Mesenchymal stem cell (in vitro differentiated cells and primary cell): ENCODE measurements around the gene PPP2R2D.

ENCODE experiments used
- DNase-seq: peaks from one replicate; pipeline ENCODE4 v3.0.0-alpha.2; 2013
- H2AFZ ChIP-seq: one replicate; pipeline ENCODE4 v1.6.1; 2013; ENCODE audit warnings: low read depth, mild to moderate bottlenecking, control low read depth, inconsistent platforms, low read length, moderate library complexity
- H2AK5ac ChIP-seq: 2 replicates; pipeline ENCODE4 v1.6.1; 2013; ENCODE audit warnings: low read length, moderate library complexity, mild to moderate bottlenecking, inconsistent platforms; ENCODE audit not compliant: severe bottlenecking
- H2BK120ac ChIP-seq: one replicate; pipeline ENCODE4 v1.6.1; 2013; ENCODE audit warnings: low read depth, mild to moderate bottlenecking, inconsistent platforms, low read length, moderate library complexity
- H2BK12ac ChIP-seq, 2 experiments: one replicate each; pipeline ENCODE4 v1.6.1; 2013; ENCODE audit warnings: inconsistent platforms in 2 of 2, low read length in 2 of 2, mild to moderate bottlenecking in 2 of 2, moderate library complexity in 2 of 2, control low read depth in 1 of 2
- H2BK15ac ChIP-seq: one replicate; pipeline ENCODE4 v1.6.1; 2013; ENCODE audit warnings: mild to moderate bottlenecking, low read depth, inconsistent platforms; ENCODE audit not compliant: poor library complexity, severe bottlenecking
- H2BK5ac ChIP-seq: 2 replicates; pipeline ENCODE4 v1.6.1; 2013; ENCODE audit warnings: low read depth, mild to moderate bottlenecking, low read length, control low read depth, inconsistent platforms; ENCODE audit not compliant: poor library complexity, severe bottlenecking
- H3K14ac ChIP-seq, 2 experiments: one replicate each; pipeline ENCODE4 v1.6.1; 2013; ENCODE audit warnings: inconsistent platforms in 2 of 2, low read length in 2 of 2, control low read depth in 1 of 2, mild to moderate bottlenecking in 1 of 2, moderate library complexity in 1 of 2
- H3K18ac ChIP-seq, 2 experiments: one replicate each; pipeline ENCODE4 v1.6.1; 2013; ENCODE audit warnings: inconsistent platforms in 2 of 2, low read length in 2 of 2, control low read depth in 1 of 2, low read depth in 1 of 2, mild to moderate bottlenecking in 1 of 2
- H3K23ac ChIP-seq, 2 experiments: one replicate each; pipeline ENCODE4 v1.6.1; 2013; ENCODE audit warnings: inconsistent platforms in 2 of 2, low read length in 2 of 2, mild to moderate bottlenecking in 2 of 2, moderate library complexity in 2 of 2, control low read depth in 1 of 2
- H3K27ac ChIP-seq: 2 replicates; pipeline ENCODE4 v1.5.1; 2013; ENCODE audit warnings: mild to moderate bottlenecking, moderate library complexity, low read length, control low read depth, inconsistent platforms; ENCODE audit not compliant: poor library complexity, severe bottlenecking
- H3K27me3 ChIP-seq, 2 experiments: 2 replicates each; pipeline versions ENCODE4 v1.6.1 to v1.7.0; 2013; ENCODE audit warnings: low read length in 2 of 2, mild to moderate bottlenecking in 2 of 2, moderate library complexity in 2 of 2, control low read depth in 1 of 2, inconsistent platforms in 1 of 2; ENCODE audit not compliant: control insufficient read depth in 1 of 2, insufficient read depth in 1 of 2
- H3K36me3 ChIP-seq, 2 experiments: 2 replicates each; pipeline versions ENCODE4 v1.6.1 to v1.7.0; 2013; ENCODE audit warnings: low read length in 2 of 2, control low read depth in 1 of 2, inconsistent platforms in 1 of 2, low read depth in 1 of 2, mild to moderate bottlenecking in 1 of 2; ENCODE audit not compliant: insufficient read depth in 2 of 2, control insufficient read depth in 1 of 2
- H3K4ac ChIP-seq, 2 experiments: one replicate each; pipeline ENCODE4 v1.6.1; 2013; ENCODE audit warnings: inconsistent platforms in 2 of 2, low read length in 2 of 2, mild to moderate bottlenecking in 2 of 2, moderate library complexity in 2 of 2, control low read depth in 1 of 2, low read depth in 1 of 2
- H3K4me1 ChIP-seq: 2 replicates; pipeline ENCODE4 v1.6.1; 2013; ENCODE audit warnings: low read depth, low read length, control low read depth; ENCODE audit not compliant: control insufficient read depth, insufficient read depth
- H3K4me2 ChIP-seq: 2 replicates; pipeline ENCODE4 v1.6.1; 2013; ENCODE audit warnings: low read length, mild to moderate bottlenecking, inconsistent platforms; ENCODE audit not compliant: poor library complexity, severe bottlenecking
- H3K4me3 ChIP-seq, 2 experiments: 2 replicates each; pipeline versions ENCODE4 v1.5.1 to v1.7.0; 2013; ENCODE audit warnings: low read length in 2 of 2, mild to moderate bottlenecking in 2 of 2, control low read depth in 1 of 2, low read depth in 1 of 2; ENCODE audit not compliant: insufficient read depth in 1 of 2
- H3K79me1 ChIP-seq: replicated peaks from 2 replicates; pipeline ENCODE4 v1.6.1; 2013; ENCODE audit warnings: mild to moderate bottlenecking, control low read depth, low read length, inconsistent platforms; ENCODE audit not compliant: poor library complexity, severe bottlenecking
- H3K9ac ChIP-seq: 2 replicates; pipeline ENCODE4 v1.7.0; 2013; ENCODE audit warnings: mild to moderate bottlenecking, low read length, moderate library complexity
- H3K9me3 ChIP-seq: 2 replicates; pipeline ENCODE4 v1.7.0; 2013; ENCODE audit warnings: mild to moderate bottlenecking, low read length; ENCODE audit not compliant: control insufficient read depth
- H4K8ac ChIP-seq: one replicate; pipeline ENCODE4 v1.6.1; 2013; ENCODE audit warnings: inconsistent platforms, mild to moderate bottlenecking, low read length, moderate library complexity
- H4K91ac ChIP-seq: one replicate; pipeline ENCODE4 v1.6.1; 2013; ENCODE audit warnings: mild to moderate bottlenecking, low read length, inconsistent platforms
- WGBS: methylation state at CpG from one replicate; pipeline ENCODE4 v1.1.7; 2013; ENCODE audit warnings: mixed read lengths; 5-methylcytosine and 5-hydroxymethylcytosine counted together

PPP2R2D gene

GRCh38 chr10:131942455-131942854, 41.6 kb downstream of the PPP2R2D start:
- Histone ChIP-seq H3K18ac (no peak overlapping the region), H4K8ac (no peak overlapping the region), H3K23ac (no peak overlapping the region), H3K27ac (no peak overlapping the region), H2BK5ac (no peak overlapping the region), H3K9me3 (no peaks in the 10 kb centered on the region), H3K4me3 (no peak overlapping the region), H3K79me1 (peaks cover 32% of the 10 kb centered on the region), H3K14ac (no peak overlapping the region), H4K91ac (no peak overlapping the region), H3K9ac (no peak overlapping the region), H2BK120ac (no peak overlapping the region), H2BK15ac (no peak overlapping the region), H3K36me3 (peaks cover 45 to 79% of the 10 kb centered on the region in 2 experiments), H2AK5ac (no peak overlapping the region), H2BK12ac (no peak overlapping the region), H3K4me2 (no peak overlapping the region), H2AFZ (no peak overlapping the region), H3K4ac (no peak overlapping the region), H3K4me1 (peaks cover 33% of the 10 kb centered on the region), H3K27me3 (no peaks in the 10 kb centered on the region)
- no peak for DNase-seq
- WGBS: 88% methylated on average over 1 of the region's 1 CpG

DNA sequence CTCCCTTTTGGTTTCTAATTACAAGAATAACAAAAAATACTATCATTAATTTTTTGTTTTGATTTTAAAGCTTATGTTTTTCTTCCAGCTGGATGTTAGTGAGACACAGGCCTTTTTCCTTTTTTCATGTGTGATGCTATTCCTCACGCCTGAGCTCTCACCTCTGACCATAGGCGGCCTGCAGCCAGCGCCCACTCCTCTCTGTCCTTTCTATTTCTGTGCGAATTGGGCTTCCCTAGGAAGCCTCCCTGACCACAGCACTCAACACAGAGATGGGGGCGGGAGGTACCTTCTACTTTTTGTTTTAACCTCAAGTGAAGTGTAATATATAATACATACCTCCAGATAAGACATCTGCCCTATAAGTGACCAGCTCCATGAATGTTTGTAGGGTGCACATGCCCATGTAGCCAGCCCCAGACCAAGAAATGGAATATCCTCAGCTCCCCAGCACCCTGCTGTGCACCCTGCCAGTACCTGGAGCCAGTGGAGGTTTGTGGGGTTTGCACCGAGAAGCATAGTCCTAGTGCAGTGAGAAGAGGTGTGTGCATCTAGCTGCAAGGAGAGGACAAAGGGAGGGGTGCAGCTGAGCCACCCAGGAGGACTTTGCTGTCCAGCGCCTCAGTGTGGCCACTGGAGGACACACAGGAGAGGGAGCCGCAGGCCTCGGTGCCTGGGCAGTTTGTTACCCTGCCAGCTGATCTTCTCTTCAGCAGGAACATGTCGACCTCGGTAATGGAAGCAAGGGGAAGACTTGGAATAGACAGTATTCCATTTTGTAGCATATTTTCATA, 42.4 kb downstream of the PPP2R2D start:
- Histone ChIP-seq H3K36me3 (peaks cover 41 to 86% of the 10 kb centered on the region in 2 experiments), H4K8ac (peak overlapping the region; percentile 7), H3K4ac (peak overlapping the region in 1 of 2 experiments; percentile 13), H2BK12ac (no peak overlapping the region), H2BK120ac (no peak overlapping the region), H3K27ac (no peak overlapping the region), H3K23ac (no peak overlapping the region), H3K4me3 (no peak overlapping the region), H3K18ac (no peak overlapping the region), H2AK5ac (no peak overlapping the region), H3K79me1 (peaks cover 28% of the 10 kb centered on the region), H3K14ac (no peak overlapping the region), H3K9ac (no peak overlapping the region), H2BK5ac (no peak overlapping the region), H3K27me3 (no peaks in the 10 kb centered on the region), H3K9me3 (no peaks in the 10 kb centered on the region), H2AFZ (no peak overlapping the region), H3K4me1 (peaks cover 32% of the 10 kb centered on the region), H3K4me2 (no peak overlapping the region), H4K91ac (peak overlapping the region; percentile 34), H2BK15ac (no peak overlapping the region)
- DNase-seq: peak; percentile 10
- WGBS: 91% methylated on average over 8 of the region's 11 CpGs

DNA sequence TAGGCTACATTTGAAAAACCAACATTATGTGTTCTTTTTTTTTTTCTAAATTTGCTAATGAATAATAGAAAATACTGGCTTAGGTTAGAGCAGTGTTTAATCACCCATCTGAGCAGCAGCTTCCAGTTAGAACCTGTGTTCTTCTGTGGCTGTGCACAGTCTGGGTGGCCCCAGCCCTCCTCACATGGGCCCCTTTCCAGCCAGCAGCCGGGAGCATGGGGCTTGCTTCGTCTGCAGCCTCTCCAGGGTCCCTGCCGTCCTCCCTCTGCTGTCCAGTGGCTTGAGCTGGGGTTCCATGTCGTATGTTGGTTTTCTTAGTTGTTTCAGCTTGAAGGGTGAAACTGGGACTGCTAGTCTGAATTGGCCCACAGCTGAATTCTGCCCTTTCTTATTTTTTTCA, 43.6 kb downstream of the PPP2R2D start:
- Histone ChIP-seq H3K23ac (no peak overlapping the region), H3K27ac (peak overlapping the region; percentile 84), H4K8ac (no peak overlapping the region), H3K36me3 (peaks cover 45 to 89% of the 10 kb centered on the region in 2 experiments), H3K4me3 (no peak overlapping the region), H2BK12ac (no peak overlapping the region), H3K14ac (no peak overlapping the region), H3K4me1 (peaks cover 43% of the 10 kb centered on the region), H2BK15ac (no peak overlapping the region), H3K4me2 (peak overlapping the region; percentile 33), H2AFZ (no peak overlapping the region), H3K27me3 (no peaks in the 10 kb centered on the region), H3K4ac (no peak overlapping the region), H3K9ac (no peak overlapping the region), H2BK120ac (no peak overlapping the region), H3K9me3 (no peaks in the 10 kb centered on the region), H3K18ac (no peak overlapping the region), H2AK5ac (peak overlapping the region; percentile 33), H4K91ac (no peak overlapping the region), H2BK5ac (no peak overlapping the region), H3K79me1 (peaks cover 32% of the 10 kb centered on the region)
- no peak for DNase-seq
- 96% methylated on average over 4 of the region's 4 CpGs for WGBS

DNA sequence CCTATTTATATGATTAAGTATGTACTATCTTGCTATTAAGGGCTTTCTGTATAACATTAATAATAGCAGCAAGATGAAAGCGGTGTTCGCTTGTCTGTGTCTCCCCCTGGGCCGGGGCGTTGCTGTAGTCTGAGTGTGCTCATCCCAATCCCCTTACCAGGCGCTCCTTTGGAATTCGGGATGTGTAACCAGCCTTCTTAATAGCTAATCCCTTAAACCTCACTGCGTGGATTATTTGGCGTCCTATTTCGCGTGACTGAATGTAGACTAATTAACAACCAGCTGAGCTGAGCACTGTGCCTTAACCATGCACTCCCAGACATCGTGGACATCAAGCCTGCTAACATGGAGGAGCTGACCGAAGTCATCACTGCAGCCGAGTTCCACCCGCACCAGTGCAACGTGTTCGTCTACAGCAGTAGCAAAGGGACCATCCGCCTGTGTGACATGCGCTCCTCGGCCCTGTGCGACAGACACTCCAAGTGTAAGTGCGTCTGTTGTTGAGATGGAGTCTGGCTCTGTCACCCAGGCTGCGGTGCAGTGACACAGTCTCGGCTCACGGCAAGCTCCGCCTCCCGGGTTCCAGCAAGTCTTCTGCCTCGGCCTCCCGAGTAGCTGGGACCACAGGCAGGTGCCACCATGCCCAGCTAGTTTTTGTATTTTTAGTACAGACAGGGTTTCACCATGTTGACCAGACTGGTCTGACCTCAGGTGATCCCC, 44.3 kb downstream of the PPP2R2D start:
- H2BK12ac ChIP-seq: no peak overlapping the region
- H3K9me3 ChIP-seq: no peaks in the 10 kb centered on the region
- no peak overlapping the region for H2BK15ac ChIP-seq
- peaks cover 30% of the 10 kb centered on the region for H3K79me1 ChIP-seq
- H3K4me1 ChIP-seq: peaks cover 43% of the 10 kb centered on the region
- WGBS: 98% methylated on average over 28 of the region's 28 CpGs
- peaks cover 45 to 90% of the 10 kb centered on the region in 2 experiments for H3K36me3 ChIP-seq
- no peak overlapping the region for H3K14ac ChIP-seq
- H4K91ac ChIP-seq: no peak overlapping the region
- H3K4me3 ChIP-seq: no peak overlapping the region
- H2AK5ac ChIP-seq: peak overlapping the region; percentile 58
- H3K9ac ChIP-seq: no peak overlapping the region
- no peak overlapping the region for H3K18ac ChIP-seq
- no peak overlapping the region for H3K4ac ChIP-seq
- peak overlapping the region; percentile 97 for H3K27ac ChIP-seq
- no peak overlapping the region for H2BK120ac ChIP-seq
- no peak overlapping the region for H2BK5ac ChIP-seq
- no peak for DNase-seq
- H3K23ac ChIP-seq: no peak overlapping the region
- no peak overlapping the region for H2AFZ ChIP-seq
- H3K4me2 ChIP-seq: no peak overlapping the region
- no peaks in the 10 kb centered on the region for H3K27me3 ChIP-seq
- H4K8ac ChIP-seq: no peak overlapping the region
